HG03025 (cell line): ENCODE results near the gene EMSY.

Experiments used
- ATAC-seq: cut with Tn5 transposase; IDR thresholded peaks from one replicate; pipeline ENCODE4 v1.9.1; 2021; ENCODE audit warnings: mild to moderate bottlenecking, moderate library complexity; ENCODE audit not compliant: unreplicated experiment, low FRiP score

EMSY gene

GRCh38 chr11:76512851-76513653 lies 68.2 kb downstream of the EMSY start:
- ATAC-seq: no peak

- no peak for ATAC-seq
Measured at GRCh38 chr11:76513654-76514034, 68.8 kb downstream of the EMSY start.

- ATAC-seq: no peak
Measured at GRCh38 chr11:76515494-76515893, 70.7 kb downstream of the EMSY start.

- ATAC-seq: no peak
Measured at GRCh38 chr11:76523147-76523546, 78.3 kb downstream of the EMSY start.

GRCh38 chr11:76523786-76524436 lies 79.1 kb downstream of the EMSY start:
- ATAC-seq: no peak

GRCh38 chr11:76524461-76524860 lies 79.6 kb downstream of the EMSY start:
- ATAC-seq: no peak

- no peak for ATAC-seq
Measured at GRCh38 chr11:76524919-76525318, 80.1 kb downstream of the EMSY start.

- ATAC-seq: no peak
Measured at GRCh38 chr11:76526878-76527277, 82.1 kb downstream of the EMSY start.

- ATAC-seq: no peak
Measured at GRCh38 chr11:76542436-76542835, 97.6 kb downstream of the EMSY start.

GRCh38 chr11:76543006-76543703 lies 98.3 kb downstream of the EMSY start:
- ATAC-seq: no peak

- ATAC-seq: no peak
Measured at GRCh38 chr11:76550781-76551180, 106.0 kb downstream of the EMSY start.

GRCh38 chr11:76551400-76551799 lies 106.6 kb downstream of the EMSY start:
- no peak for ATAC-seq

- ATAC-seq: no peak
Measured at GRCh38 chr11:76552987-76553386, 108.2 kb downstream of the EMSY start.

- ATAC-seq: no peak
Measured at GRCh38 chr11:76553554-76554476, 109.0 kb downstream of the EMSY start.

GRCh38 chr11:76554767-76555166 lies 109.9 kb downstream of the EMSY start:
- ATAC-seq: no peak

- no peak for ATAC-seq
Measured at GRCh38 chr11:76557466-76557865, 112.6 kb downstream of the EMSY start.

GRCh38 chr11:76558473-76558872 lies 113.7 kb downstream of the EMSY start:
- ATAC-seq: no peak

- ATAC-seq: no peak
Measured at GRCh38 chr11:76558891-76559290, 114.1 kb downstream of the EMSY start.

- ATAC-seq: no peak
Measured at GRCh38 chr11:76559346-76559745, 114.5 kb downstream of the EMSY start.

- ATAC-seq: no peak
Measured at GRCh38 chr11:76560219-76560618, 115.4 kb downstream of the EMSY start.
